B cell (primary cell): ENCODE measurements around the gene LHX1.

ENCODE experiments used
- CTCF ChIP-seq: fragments of 200-600 bp; IDR thresholded peaks from one replicate; pipeline ENCODE4 v1.8.0; 2022; ENCODE audit warnings: antibody characterized with exemption, mild to moderate bottlenecking
- EZH2 ChIP-seq: IDR thresholded peaks from 2 replicates; pipeline ENCODE4 v1.6.1; 2012; ENCODE audit warnings: borderline replicate concordance, low read depth, mild to moderate bottlenecking, moderate library complexity, low read length; ENCODE audit not compliant: insufficient read depth, poor library complexity, severe bottlenecking

- TF ChIP-seq CTCF, result no peak
- TF ChIP-seq EZH2, result no peak
Observed at GRCh38 chr17:36980280-36980761, 43.0 kb downstream of the LHX1 start.
